ENCODE measurements around the gene RHBDL1.

GRCh38 chr16:652454-653305 is 22.8 kb upstream of the RHBDL1 start:
- no peak for TF ChIP-seq SIN3A (IDR thresholded peaks at IDR 0.05; ENCODE audit: borderline replicate concordance, insufficient read depth, low read length)
- TF ChIP-seq POLR2AphosphoS5 (IDR thresholded peaks at IDR 0.05; ENCODE audit: low read depth, low read length), result no peak
- no peak for TF ChIP-seq TAF1 (IDR thresholded peaks at IDR 0.05; ENCODE audit: borderline replicate concordance, insufficient read depth, low read length)

Data from PFSK-1 (cell line).